ENCODE results near the gene ZDHHC1.
"Not testable (repeated sequence)": the region's sequence is repeated elsewhere in the genome, so short reads cannot be mapped to it uniquely, and the experiment has no call there.

The ZDHHC1 gene

DNA sequence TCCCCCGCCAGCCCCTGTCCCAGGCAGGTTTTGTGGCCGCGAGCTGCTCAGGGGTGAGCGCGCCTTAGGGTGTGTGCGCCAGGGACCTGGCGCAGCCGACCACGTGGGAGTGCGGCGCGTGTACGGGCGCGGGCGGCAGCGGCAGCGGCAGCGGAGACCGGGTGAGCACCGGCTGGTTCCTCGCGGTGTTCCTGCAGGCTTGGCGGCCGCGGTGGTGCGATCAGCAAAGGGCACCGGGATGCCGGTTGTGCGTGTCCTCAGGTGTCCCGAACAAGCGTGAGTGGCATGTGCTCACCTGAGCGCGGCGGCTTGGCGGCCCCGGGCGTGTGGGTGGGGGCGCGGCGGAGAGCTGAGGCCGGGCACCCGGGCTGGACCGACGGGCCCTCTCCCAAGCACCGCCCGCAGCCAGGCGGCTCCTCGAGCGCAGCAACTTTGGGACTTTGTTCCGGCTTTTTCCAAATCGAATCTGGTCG, 14.3 kb upstream of the ZDHHC1 start:
- DNase-seq: peak in 1 of 4 experiments; percentile 10

GRCh38 chr16:67429799-67430503, 13.7 kb upstream of the ZDHHC1 start:
- DNase-seq: no peak

DNA sequence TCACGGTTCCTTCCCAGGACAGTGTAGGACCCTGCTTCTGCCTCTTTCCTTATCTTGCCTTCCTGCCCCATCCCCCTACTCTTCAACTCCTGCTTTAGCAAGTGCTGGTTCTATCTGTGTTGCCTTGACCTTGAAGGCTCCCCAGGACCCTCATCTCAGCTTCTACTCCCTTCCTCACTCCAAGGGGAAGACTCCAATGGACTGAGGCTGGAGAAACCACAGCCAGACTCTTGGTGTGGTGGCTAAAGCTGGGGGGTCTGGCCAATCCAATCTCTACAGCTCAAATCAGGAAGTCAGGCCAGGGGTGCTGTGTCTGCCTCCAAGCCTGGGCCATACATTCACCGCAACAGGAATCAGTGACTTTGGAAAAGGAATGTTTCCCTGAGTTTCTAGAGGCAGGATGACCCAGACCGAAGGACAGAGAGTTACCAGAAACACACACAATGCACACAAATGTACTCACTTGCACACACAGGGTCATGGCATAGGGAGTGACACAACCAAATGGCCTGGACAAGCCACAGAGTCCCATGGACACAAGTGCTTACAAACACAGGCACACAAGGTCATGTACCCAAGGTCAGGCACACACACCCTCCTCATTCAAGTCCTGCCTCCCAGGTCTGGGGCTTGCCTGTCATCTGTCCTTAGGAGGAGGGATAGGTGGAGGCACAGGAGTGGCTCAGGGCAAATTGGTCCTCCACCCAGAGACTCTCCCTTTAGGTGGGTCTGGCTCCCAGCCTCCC, 12.9 kb upstream of the ZDHHC1 start:
- no peak for DNase-seq

DNA sequence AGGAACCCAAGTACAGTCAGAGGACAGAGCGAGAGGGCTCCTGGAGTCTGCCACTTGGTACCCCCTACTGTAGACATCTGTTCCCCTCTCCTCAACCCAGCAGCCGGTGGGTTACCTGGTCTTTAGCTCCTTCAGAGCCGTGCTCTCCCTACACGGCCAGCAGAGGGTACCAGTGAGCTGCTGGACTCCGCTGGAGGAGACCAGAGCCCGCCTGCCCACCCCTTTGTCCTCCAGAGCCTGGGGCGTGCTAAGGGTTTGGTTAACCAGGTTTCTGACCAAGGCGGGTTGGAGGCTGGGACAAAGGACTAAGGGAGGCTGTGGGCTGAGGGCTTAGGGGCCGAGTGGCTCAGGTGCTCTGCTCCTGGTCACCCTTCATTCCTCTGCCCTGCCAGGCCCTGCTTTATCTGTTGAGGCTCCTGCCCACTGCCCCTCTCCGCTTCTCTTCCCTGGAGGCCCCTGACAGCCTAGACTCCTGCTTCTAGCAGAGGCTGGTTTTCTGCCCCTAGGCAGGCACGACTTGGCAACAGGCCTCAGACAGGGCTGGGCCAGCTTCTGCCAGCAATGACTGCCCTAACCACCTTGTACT, 12.0 kb upstream of the ZDHHC1 start:
- peak in 3 of 4 experiments; percentile 11 to 37 (median 25) for DNase-seq

DNA sequence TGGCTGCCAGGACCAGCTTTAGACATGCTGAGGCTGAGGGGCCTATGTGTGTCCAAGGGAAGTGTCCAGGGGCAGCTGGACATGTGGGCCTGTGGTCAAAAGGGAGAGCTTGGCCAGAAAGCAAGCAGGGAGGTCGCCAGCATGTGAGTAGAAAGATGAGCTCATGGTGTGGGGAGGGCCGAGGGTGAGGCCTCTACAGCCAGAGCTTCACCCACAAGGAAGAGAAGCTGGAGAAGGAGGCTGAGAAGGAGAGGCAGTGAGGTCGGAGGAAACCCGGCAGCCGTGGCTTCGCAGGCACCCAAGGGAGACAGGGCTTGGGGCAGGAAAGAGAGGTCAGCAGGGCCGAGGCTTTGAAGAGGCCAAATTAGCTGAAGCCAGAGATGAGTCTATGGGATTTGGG, 10.7 kb upstream of the ZDHHC1 start:
- no peak for DNase-seq

- DNase-seq: no peak
Measured at GRCh38 chr16:67426022-67426421, 9.7 kb upstream of the ZDHHC1 start.

GRCh38 chr16:67425580-67425979, 9.3 kb upstream of the ZDHHC1 start:
- DNase-seq: no peak

DNA sequence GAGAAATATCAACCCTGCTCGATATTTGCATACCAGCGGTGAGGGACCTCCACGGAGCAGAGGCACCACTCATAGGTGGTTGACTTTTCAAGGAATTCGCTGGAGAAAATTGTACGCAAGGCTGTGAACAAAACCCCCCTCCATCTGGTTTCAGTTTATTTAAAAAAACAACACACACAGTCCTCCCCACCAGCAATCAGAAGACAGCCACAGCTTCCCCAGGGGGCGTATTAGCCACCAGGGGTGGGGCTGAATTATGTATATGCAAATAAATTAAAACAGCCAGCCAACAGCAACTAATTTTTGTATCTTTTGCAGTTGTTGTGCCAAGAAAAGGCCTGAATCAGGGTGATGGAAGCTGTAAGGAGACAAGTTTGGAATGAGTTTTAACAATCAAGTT, 8.8 kb upstream of the ZDHHC1 start:
- DNase-seq: no peak

GRCh38 chr16:67424261-67424615, 8.0 kb upstream of the ZDHHC1 start:
- no peak for DNase-seq

DNA sequence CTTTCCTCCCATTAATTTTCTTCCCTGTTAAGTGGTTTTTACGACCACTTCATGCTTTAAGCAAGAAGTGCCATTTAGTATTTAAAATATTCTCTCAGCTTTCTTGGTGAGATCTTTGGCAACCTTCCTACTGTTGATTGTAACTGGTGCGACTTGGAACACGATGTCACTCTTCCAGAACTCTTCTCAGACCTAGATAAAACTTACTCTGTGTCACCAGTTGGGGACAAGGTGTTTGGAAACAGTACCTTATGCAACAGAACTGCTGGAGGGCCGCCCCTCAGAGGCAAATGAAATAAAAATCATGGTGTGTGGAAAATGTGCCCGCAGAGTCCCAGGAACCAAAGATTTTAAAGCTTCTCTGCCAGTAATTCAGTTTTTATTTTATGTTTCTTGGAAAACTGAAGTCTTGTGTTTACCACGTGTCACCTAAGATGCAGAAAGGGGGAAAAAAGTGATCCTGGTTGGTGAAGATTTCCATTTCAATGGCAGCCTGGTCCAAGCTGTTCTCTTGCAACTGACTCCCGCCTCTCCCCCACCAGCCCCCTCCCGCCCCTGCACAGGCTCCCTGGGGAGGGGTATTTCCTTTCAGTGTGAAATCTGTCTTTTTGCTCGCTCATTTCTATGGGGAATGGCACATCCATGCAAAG, 7.5 kb upstream of the ZDHHC1 start:
- DNase-seq: no peak

- DNase-seq: no peak
Measured at GRCh38 chr16:67423015-67423414, 6.7 kb upstream of the ZDHHC1 start.

DNA sequence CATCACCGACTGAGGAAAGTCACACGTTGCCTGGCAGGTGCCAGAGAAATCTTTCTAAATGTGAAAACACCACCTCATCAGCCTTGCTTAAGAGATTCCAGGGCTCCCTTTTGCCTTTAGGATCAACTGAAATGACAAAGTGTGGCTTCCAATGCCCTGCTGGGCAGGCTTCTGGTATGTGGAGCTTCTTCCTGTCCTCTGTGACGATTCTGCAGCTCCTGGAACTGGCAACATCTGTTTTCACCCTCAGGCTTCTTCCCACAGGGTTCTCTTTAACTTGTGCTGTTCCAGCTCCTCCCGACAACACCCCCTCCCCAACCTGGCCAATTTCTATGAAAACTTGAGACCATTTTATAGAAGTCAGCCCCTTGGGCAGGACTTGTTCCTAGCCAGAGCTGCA, 4.8 kb upstream of the ZDHHC1 start:
- no peak for DNase-seq

GRCh38 chr16:67419931-67420330, 3.7 kb upstream of the ZDHHC1 start:
- DNase-seq: no peak

- DNase-seq: no peak
Measured at GRCh38 chr16:67419502-67419901, 3.2 kb upstream of the ZDHHC1 start.

- DNase-seq: no peak
Measured at GRCh38 chr16:67417333-67418061, 1.2 kb upstream of the ZDHHC1 start.

DNA sequence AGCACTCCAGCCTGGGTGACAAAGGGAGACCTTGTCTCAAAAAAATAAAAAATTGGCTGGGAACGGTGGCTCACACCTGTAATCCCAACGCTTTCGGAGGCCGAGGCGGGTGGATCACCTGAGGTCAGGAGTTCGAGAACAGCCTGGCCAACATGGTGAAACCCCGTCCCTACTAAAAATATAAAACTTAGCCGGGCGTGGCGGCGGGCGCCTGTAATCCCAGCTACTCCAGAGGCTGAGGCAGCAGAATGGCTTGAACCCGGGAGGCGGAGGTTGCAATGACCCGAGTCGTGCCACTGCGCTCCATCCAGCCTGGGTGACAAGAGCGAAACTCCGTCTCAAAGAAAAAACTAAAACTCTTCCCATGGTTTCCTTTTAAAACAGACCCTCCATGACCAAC, 856 bp downstream of the ZDHHC1 start:
- DNase-seq: not testable (repeated sequence)

DNA sequence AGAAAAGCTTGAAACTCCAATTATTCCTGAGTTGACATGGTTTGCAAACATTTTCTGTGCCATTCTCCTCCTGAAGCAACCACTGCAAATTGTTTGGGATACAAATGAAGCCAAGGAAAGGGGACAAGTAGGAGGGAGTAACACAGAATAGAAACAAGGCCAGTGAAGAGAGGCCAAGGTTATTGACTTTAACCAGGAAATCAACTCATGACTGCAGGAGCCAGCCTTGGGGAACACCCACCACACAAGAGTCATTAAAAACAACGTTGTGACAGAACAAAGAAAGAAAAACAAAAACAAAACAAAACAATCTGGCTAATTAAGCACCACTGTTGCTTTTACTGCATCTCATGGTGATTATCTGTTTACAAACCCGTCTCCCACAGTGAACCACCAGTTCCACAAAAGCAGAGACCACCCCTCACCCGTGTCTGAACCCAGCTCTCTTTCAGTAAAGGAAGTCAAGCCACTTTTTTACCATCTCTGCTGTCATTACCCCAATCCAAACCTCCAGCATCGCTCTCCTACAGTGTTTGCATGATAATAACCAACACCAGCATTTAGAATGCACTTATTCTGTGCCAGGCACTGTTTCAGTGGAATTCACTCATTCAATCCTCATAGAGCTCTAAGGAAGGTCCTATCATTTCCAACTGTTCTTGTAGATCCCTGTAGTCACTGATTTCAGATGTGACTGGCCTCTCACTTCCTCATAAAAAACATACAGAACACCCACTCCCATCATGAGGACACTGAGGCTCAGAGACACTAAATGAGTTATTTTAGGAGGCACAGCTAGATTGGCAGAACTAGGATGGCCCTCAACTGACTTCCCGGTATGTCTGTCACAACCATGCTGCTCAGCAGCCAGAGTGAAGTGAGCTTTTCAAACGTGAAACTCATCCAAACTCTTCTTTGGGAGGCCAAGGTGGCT, 2.0 kb downstream of the ZDHHC1 start:
- DNase-seq: no peak

GRCh38 chr16:67412294-67412693, 4.0 kb downstream of the ZDHHC1 start:
- no peak for DNase-seq

GRCh38 chr16:67411339-67411738, 4.9 kb downstream of the ZDHHC1 start:
- no peak for DNase-seq

- no peak for DNase-seq
Measured at GRCh38 chr16:67409631-67410030, 6.6 kb downstream of the ZDHHC1 start.

- DNase-seq: no peak
Measured at GRCh38 chr16:67407788-67408452, 8.4 kb downstream of the ZDHHC1 start.
